ENCODE data around the gene APBB2. TPM values are rescaled to one million over a fixed set of nuclear protein-coding genes. Genes with fewer than 3 reads are reported as not detected.

APBB2 gene
- total RNA-seq, 1 experiment from 2014 or later: 46.0 TPM

DNA sequence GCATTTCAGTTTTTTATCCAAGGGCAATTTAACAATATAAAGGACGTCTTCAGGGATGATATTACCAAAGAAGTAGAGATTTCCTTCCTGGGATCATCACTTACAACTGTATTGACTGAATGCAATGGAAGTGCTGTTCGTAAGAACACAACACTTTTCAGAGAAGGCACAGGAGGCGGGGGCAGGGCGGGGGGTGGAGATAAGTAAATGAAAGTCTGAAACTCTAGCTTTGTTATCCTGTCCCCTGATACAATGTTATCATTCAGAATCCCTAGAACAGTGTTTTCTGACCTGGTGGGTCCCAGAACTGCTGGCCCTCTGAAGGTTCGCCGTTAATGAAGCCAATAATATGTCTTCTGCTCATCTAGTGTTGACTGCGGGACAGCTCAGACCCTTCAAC is 340.0 kb downstream of the APBB2 start:
- no peak for DNase-seq
- CTCF ChIA-PET: interaction anchor here (0.6 kb wide), 2 partner anchors 26 to 1644 kb away, joined by 3 to 4 read pairs; no protein-coding TSS in a partner anchor
- Histone ChIP-seq H3K79me2 (ENCODE audit: low read depth) (no peaks in the 10 kb centered on the region), H3K9me2 (ENCODE audit: insufficient read depth) (no peaks in the 10 kb centered on the region), H3K27me3 (ENCODE audit: insufficient read depth, low read depth) (no peaks in the 10 kb centered on the region), H3K4me1 (replicated peaks; ENCODE audit: insufficient read depth) (no peaks in the 10 kb centered on the region), H4K20me1 (ENCODE audit: insufficient read depth) (no peaks in the 10 kb centered on the region), H3K9me3 (ENCODE audit: insufficient read depth, low read depth) (no peaks in the 10 kb centered on the region), H3K36me3 (ENCODE audit: low read depth) (no peaks in the 10 kb centered on the region), H3F3A (ENCODE audit: insufficient read depth, low read depth) (no peaks in the 10 kb centered on the region), H3K4me2 (no peak overlapping the region), H3K27ac (no peak overlapping the region), H2AFZ (no peak overlapping the region), H3K4me3 (no peak overlapping the region)
- TF ChIP-seq EZH2 (IDR thresholded peaks at IDR 0.05; ENCODE audit: low read depth): no peak
- TF ChIP-seq, protein P1, sequence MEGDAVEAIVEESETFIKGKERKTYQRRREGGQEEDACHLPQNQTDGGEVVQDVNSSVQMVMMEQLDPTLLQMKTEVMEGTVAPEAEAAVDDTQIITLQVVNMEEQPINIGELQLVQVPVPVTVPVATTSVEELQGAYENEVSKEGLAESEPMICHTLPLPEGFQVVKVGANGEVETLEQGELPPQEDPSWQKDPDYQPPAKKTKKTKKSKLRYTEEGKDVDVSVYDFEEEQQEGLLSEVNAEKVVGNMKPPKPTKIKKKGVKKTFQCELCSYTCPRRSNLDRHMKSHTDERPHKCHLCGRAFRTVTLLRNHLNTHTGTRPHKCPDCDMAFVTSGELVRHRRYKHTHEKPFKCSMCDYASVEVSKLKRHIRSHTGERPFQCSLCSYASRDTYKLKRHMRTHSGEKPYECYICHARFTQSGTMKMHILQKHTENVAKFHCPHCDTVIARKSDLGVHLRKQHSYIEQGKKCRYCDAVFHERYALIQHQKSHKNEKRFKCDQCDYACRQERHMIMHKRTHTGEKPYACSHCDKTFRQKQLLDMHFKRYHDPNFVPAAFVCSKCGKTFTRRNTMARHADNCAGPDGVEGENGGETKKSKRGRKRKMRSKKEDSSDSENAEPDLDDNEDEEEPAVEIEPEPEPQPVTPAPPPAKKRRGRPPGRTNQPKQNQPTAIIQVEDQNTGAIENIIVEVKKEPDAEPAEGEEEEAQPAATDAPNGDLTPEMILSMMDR (conservative IDR thresholded peaks at IDR 0.05): no peak
- no TSS peak for BruUV-seq (replicated peaks)
- POLR2A ChIA-PET (ENCODE audit: unreplicated experiment): interaction anchor here (0.6 kb wide), 1 partner anchor 9 kb away, joined by 7 read pairs; no protein-coding TSS in a partner anchor
- intact Hi-C loops (cut with micrococcal nuclease; ENCODE audit: unreplicated experiment): no loop called here

DNA sequence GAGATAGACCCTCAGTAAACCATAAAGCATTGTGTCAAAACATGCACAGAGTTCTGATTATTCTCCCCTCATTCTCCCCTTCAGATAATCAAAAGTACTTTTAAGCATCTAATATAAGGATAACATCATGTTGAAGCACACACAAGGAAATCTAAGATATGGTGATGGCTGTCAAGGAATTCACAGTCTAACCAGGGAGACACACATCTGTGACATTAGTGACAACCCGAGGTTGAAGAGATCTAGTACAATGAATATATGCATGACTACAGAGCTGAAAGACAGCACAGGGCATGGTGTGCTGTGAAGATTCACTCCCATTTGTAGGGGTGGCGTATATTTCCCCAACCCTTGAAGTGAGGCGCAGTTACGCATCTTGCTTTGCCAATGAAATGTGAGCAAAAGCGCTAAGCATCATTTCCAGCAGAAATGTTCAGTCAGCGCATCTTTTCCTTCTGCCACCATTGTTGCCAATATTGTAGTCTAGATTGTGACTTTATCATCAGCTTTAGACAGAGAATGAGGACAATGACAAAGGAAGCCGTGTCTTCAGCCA is 342.6 kb downstream of the APBB2 start:
- no peak for DNase-seq
- H3K4me1 ChIP-seq (replicated peaks; ENCODE audit: insufficient read depth): no peaks in the 10 kb centered on the region
- no peaks in the 10 kb centered on the region for H3K9me2 ChIP-seq (ENCODE audit: insufficient read depth)
- H2AFZ ChIP-seq: no peak overlapping the region
- H3K4me2 ChIP-seq: no peak overlapping the region
- CTCF ChIA-PET: no interaction called here
- H3K36me3 ChIP-seq (ENCODE audit: low read depth): no peaks in the 10 kb centered on the region
- H3K4me3 ChIP-seq: no peak overlapping the region
- H3K27ac ChIP-seq: no peak overlapping the region
- TF ChIP-seq, protein P1 (conservative IDR thresholded peaks at IDR 0.05): no peak
- no peak for TF ChIP-seq EZH2 (IDR thresholded peaks at IDR 0.05; ENCODE audit: low read depth)
- H3K79me2 ChIP-seq (ENCODE audit: low read depth): no peaks in the 10 kb centered on the region
- no peaks in the 10 kb centered on the region for H3K9me3 ChIP-seq (ENCODE audit: insufficient read depth, low read depth)
- H4K20me1 ChIP-seq (ENCODE audit: insufficient read depth): no peaks in the 10 kb centered on the region
- no TSS peak for BruUV-seq (replicated peaks)
- H3F3A ChIP-seq (ENCODE audit: insufficient read depth, low read depth): no peaks in the 10 kb centered on the region
- no peaks in the 10 kb centered on the region for H3K27me3 ChIP-seq (ENCODE audit: insufficient read depth, low read depth)
- POLR2A ChIA-PET (ENCODE audit: unreplicated experiment): no interaction called here
- intact Hi-C loops (cut with micrococcal nuclease; ENCODE audit: unreplicated experiment): no loop called here

DNA sequence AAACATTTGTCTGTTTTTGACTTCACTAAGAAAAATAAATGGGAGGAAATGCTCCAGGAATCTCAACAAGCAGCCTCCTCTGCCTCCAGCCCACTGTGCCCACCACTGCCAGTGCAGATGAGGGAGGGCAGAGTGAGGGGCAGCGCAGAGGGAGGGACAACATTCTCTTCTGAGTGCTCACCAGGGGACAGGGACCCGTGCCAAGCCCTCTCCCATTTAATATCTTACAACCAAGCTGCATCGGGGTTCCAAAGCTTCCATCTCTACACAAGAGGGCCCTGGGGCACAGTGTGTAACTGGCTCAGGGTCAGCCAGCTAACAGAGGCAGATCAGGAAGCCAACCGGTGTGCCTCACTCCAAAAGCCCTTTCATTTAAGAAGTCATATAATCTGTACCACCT is 344.2 kb downstream of the APBB2 start:
- Histone ChIP-seq H3K27ac (no peak overlapping the region), H3K36me3 (ENCODE audit: low read depth) (no peaks in the 10 kb centered on the region), H3K9me2 (ENCODE audit: insufficient read depth) (no peaks in the 10 kb centered on the region), H3K79me2 (ENCODE audit: low read depth) (no peaks in the 10 kb centered on the region), H2AFZ (no peak overlapping the region), H3F3A (ENCODE audit: insufficient read depth, low read depth) (0 out of 2 replicates have a peak, but pooled peaks cover 4% of the 10 kb centered on the region), H4K20me1 (ENCODE audit: insufficient read depth) (no peaks in the 10 kb centered on the region), H3K4me2 (no peak overlapping the region), H3K4me3 (no peak overlapping the region), H3K27me3 (ENCODE audit: insufficient read depth, low read depth) (no peaks in the 10 kb centered on the region), H3K9me3 (ENCODE audit: insufficient read depth, low read depth) (no peaks in the 10 kb centered on the region), H3K4me1 (replicated peaks; ENCODE audit: insufficient read depth) (no peaks in the 10 kb centered on the region)
- no peak for TF ChIP-seq EZH2 (IDR thresholded peaks at IDR 0.05; ENCODE audit: low read depth)
- TF ChIP-seq, protein P1 (conservative IDR thresholded peaks at IDR 0.05): no peak
- DNase-seq: no peak
- CTCF ChIA-PET: no interaction called here
- BruUV-seq (replicated peaks): no TSS peak
- POLR2A ChIA-PET (ENCODE audit: unreplicated experiment): no interaction called here
- intact Hi-C loops (cut with micrococcal nuclease; ENCODE audit: unreplicated experiment): no loop called here
